ENCODE data around the gene GRID1.

GRID1 gene

GRCh38 chr10:86353506-86354485 is 12.8 kb downstream of the GRID1 start:
- DNase-seq: no peak

DNA sequence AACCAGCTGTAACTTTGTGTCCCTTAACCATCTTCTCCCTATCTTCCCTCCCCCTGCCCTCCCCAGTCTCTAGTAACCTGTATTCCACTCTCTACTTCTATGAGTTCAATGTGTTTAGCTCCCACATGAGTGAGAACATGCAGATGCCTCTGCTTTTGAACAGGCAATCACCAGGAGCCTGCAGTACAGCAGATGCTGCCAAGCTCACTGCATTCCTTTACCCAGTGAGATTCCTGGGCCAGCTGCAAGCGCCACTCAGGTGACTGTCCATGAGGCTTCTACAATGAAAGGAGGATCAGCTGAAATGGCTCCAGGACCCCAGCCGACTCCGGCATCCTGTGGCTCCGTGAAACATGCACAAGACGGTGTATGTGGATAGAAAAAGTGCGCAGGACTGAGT is 15.7 kb downstream of the GRID1 start:
- no peak for DNase-seq

GRCh38 chr10:86349940-86350630 is 16.5 kb downstream of the GRID1 start:
- DNase-seq: no peak

DNA sequence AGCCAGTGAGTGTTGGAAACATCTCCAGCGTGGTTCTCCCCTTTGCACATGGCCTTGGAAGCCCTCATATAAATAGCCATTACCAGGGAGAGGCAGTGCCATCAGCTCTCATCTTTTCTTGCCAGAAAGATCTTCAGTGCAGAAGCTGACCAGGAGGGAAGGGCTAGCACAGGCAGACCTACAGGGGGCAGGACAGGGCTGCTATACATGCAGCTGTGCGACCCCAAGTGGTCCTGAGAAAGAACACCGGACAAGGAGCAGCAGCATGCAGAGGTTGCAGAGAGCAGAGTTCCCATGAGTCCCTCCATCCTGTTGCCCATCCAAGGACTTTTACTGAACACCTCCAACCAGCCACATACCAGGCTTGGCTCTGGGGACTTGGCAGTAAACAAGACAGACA is 17.1 kb downstream of the GRID1 start:
- DNase-seq: no peak

- no peak for DNase-seq
Measured at GRCh38 chr10:86348321-86349210, 18.0 kb downstream of the GRID1 start.

DNA sequence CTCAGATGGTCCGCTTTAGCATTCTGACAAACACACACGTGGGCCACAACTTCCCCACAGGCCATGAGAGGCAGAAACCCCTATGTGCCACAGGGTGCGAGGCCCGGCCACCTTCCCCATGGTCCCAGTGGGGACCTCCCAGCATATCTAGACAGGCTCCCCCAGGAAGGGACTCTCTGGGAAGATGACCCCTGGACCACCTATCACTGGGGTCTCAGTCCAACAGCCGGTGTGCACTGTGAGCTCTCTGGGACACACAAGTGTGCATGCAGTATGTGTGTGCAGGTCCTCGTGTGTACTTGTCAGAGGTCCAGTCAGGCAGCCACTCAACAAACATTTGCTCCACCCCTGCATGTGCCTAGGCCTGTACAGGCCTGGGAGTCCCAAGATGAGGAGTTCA is 18.7 kb downstream of the GRID1 start:
- DNase-seq: no peak

GRCh38 chr10:86346799-86347665 is 19.6 kb downstream of the GRID1 start:
- no peak for DNase-seq

GRCh38 chr10:86345859-86346798 is 20.5 kb downstream of the GRID1 start:
- DNase-seq: no peak

GRCh38 chr10:86345296-86345858 is 21.2 kb downstream of the GRID1 start:
- DNase-seq: no peak

- DNase-seq: no peak
Measured at GRCh38 chr10:86344714-86345161, 21.9 kb downstream of the GRID1 start.

DNA sequence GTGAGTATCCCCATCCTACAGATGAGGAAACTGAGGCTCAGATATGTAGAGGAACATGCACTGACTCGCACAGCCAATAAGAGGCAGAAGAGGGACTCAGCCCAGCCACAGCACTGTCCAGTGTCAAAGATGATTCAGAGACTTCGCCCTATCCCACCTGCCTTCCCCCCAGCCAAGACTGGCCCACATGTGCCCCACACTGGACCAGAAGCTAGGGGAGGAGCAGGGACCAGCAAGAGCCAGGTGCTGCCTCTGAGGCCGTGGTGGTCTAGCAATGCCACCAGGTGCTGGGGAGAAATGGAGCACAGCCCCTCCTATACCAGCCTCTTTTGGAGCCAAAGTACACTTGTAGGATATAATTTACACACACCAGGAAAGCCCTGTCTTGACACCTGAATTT is 22.3 kb downstream of the GRID1 start:
- DNase-seq: no peak

GRCh38 chr10:86343761-86344160 is 22.8 kb downstream of the GRID1 start:
- DNase-seq: no peak

DNA sequence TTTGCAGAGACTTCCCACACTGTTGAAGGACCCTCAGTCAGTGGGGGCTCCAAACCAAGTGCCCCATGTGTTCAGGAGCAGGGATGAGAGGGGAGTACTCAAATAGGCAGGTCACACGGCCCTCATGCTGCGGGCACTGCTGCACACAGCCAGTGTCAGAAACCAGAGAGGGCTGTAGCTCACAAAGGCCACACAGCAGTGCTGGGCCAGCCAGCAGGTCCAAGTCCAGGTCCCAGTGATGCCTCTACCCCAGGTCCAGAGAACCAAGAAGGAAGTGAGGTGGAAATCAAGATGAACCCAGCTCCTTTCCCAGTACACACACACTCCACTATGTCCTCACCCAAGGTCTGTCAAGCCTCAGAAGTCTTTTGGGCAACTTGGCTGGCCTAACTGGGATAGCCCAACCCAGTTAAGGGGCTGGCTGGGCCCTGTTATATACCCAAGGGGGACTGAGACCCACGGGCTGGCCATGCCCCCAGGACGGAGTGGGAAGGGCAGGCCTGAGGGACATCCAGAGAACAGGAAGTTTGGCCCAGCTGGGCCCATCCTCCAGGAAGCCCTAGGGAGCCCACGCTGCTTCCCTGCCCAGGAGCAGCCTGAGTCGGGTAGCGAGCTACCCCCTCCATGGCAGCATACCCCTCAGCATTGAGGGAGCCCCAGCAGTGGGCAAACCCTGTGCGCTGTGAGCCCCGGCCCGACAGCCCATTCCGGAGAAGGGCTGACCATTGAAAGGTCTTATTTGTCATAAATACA is 24.3 kb downstream of the GRID1 start:
- no peak for DNase-seq

DNA sequence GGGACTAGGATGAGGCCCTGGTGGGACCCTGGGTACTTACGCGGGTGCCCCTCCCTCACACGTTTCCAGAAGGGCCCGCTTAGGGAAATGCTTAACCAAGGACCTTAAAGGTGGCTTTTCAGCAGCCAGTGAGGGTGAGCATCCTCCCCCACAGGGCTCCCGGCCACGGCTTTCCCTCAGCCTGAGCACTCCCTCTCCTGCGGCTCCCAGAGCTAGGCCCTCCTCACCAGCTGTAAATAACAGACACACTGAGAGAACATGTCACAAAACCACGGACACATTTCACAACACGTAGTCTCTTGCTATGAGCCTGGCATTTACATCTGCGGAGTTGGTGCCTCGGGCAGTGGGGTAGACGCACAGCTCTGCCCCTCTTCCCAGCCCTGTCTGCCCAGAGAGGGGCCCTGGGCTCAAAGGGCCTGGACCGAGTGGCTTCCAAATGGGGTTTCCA is 25.2 kb downstream of the GRID1 start:
- DNase-seq: no peak

DNA sequence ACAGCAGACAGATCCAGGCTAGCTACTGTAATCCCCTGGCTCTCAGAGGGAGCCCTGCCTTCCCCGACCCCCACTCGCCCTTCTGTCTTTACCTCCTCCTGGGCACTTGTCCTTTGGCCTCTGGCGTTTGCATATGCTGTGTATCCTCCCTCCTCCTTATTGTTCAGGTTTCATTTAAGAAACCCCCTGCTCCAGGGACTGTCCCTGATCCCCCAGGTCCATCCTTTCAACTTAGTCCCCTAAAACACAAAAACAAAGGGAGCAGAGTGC is 25.7 kb downstream of the GRID1 start:
- no peak for DNase-seq

DNA sequence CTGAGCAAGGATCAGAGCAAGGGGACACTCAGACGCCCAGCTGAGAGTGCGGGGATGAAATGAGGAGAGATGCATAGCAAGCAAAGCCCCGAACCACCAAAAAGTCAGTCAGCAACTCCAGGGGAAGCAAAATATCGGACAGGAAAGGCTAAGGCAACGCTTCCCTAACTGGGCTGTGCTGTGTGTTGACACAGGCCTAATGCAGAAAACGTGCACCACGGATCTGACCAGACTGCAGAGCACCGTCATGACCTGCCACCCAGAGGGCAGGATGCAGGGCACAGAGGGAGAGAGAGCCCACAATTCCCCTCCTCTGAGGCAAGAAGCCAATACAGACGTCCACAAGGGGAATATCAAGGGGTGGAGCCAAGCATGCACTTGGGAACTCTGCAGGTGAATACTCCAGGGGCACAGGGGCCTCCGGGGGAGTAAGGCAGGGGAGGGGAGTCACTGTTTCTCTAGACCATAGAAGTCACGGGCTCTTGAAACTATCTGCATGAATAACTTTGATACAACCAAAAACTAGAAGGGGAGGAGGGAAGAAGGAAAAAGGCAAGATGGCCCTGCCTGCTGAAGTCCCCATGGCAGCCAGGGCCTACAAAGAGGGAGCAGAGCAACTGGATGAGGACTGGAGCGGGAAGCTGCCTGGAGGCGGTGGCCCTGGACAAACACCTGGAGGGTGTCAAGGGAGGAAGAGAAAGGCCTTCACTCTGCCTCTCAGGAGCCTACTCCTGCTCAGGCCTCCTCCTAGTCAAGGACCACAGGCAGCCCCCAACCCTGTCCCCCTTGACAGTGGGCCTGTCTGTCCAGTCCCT is 26.2 kb downstream of the GRID1 start:
- no peak for DNase-seq

- DNase-seq: no peak
Measured at GRCh38 chr10:86339226-86339865, 27.2 kb downstream of the GRID1 start.

- no peak for DNase-seq
Measured at GRCh38 chr10:86337121-86337601, 29.4 kb downstream of the GRID1 start.
